RPMI7951 (cell line): ENCODE data around the gene TRPC4. TPM values are rescaled to one million over a fixed set of nuclear protein-coding genes. Genes with fewer than 3 reads are reported as not detected.

ENCODE experiments used
- DNase-seq: peaks from one replicate; pipeline ENCODE4 v3.0.0-alpha.2; 2012; ENCODE audit warnings: low read depth
- total RNA-seq: library from RNA; depleted of rRNA; stranded (reverse); fragments of >200 nt; shearing (Covaris generic); gene quantifications from 2 replicates; pipeline ENCODE4 v1.2.3, GENCODE V29; 2014; rRNA removed

TRPC4 gene
- total RNA-seq: 1.5 and 1.6 TPM in 2 replicates

DNA sequence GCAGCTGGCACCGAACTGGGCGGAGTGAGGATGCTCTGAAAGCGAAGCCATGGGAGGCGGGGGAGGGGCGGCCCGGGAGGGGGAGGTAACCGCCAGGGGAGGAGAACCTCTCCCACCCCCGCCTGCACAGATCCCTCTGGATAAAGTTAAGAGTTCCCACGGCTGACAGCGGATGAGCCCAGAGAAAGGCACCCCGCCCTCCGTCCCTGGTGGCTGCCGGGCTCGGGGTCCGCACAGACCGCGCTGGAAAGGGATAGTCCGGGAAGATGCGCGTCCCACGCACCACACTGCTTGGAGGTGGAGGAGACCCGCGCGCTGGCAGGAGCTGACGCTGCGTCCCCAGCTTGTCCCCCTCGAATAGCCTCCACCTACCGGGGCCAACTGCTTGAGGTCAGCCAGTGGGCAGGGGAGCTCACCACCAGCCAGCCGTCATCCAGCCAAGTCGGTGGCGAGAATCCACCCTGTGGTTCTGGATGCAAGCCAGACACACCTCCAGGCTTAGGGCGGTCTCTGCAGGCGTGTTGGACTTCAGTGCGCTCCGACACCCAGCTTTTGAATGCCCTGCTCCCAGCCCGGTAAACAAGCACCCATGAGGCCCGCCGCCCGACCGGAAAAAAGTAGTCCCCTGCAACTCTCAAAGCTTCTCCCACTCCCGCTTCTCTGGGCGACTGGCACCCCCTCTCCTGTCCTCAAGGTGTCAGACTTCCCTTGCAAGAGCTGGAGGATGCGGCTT is at the start of gene TRPC4:
TRPC4 (minus strand) TSS at position 17 of the 733 bp plus-strand sequence. CDS start 86,439 bp downstream, outside the sequence.
- peak; percentile 77 for DNase-seq

DNA sequence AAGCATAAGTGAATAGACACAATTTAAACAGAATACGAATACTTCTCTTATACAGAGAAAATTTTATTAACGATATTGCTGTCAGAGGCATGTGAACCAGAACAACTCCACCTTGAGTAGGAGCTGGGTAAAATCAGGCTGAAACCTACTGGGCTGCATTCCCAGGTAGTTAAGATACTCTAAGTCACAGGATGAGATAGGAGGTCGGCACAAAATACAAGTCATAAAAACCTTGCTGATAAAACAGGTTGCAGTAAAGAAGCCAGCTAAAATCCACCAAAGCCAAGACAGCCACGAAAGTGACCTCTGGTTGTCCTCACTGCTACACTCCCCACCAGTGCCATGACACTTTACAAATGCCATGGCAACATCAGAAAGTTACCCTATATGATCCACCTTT is 49.2 kb upstream of the TRPC4 start:
- DNase-seq: no peak

DNA sequence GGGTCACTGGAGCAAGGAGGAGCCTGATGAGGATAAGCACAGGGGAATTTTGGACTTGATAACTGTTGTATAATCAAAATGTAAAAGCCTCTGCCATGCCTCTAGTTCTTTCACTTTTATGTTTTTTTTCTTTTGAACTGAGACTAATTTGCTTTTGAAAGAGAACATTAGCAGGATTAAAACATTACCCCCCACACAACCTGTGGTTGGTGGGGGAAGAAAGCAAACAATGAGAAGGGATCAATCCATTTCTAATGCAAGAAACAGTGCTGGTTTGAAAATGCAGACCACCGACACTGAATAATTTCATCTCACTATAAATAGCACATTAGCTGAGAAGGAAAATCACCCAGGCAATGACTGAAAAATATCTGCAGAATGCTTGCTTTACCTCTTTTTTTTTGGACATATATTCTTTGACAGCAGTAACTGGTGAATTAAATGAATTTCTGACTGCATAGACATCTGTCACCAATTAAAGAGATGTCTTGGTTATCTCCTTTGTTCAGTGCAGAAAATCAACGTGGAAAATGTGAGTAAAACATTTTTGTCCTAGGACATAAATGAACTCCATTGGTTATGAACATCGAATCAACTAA is 48.6 kb upstream of the TRPC4 start:
- no peak for DNase-seq

DNA sequence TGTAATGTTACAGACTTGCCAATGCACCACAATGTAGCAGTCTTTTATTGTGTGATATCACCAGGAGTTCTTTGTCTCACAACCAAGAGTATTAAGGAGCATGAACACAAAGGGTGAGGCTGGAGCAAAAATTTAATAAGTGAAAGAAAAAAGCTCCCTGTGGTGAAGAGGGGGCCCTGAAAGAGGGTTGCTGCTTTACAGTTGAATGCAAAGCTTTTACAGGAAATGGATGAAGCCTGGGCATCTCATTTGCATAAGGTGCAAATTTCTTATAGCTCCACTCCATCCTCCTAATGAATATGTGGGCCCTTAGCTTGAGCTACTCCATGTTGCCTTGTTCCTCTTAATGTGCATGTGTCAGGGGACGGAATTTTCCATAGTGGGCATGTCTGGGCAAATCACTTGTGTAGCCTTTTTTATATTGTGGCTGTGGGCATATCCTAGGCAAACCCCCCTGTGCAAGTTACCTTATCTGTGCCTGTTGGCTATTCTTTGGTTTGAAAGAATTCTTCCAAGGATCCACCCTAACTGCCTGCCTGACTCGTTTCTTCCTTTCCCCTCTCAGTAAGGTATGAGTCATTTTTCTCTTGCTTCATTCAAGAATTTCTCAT is 45.3 kb upstream of the TRPC4 start:
- DNase-seq: no peak

DNA sequence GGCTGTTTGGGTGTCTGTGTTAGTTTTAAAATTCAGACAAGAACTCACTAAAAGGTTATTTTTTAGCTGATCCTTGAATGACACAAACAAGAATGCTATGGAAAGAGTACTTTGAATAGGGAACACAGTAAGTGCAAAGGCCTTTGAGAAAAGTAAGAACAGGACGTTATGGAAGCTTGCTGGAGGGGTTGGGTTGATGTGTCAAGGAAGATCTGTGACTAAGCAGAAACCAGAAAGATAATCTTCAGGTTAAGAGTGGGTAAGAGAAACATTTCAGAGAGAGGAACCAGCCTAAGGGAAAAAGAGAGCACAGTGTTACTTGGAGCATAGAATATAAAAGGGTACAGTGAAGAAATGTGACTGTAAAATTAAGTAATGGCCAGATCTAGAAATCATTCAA is 41.2 kb upstream of the TRPC4 start:
- DNase-seq: no peak

DNA sequence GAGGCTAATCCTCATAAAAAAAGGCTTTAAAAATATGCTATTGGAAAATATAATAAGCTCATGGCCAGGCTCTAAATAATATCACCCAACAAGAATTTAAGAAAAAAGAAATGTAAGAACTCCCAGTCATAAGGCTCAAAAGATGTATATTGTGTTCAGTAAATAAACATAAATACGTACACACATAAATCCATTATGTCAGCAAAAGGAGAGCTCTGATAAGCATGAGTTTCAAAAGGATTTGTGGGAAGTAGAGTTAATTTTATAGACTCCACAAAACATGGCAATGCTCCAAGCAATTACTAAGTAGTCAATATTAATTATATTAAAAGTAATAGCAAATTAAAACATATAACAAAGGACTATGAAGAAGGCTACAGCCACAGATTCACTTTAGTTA is 37.3 kb upstream of the TRPC4 start:
- no peak for DNase-seq

DNA sequence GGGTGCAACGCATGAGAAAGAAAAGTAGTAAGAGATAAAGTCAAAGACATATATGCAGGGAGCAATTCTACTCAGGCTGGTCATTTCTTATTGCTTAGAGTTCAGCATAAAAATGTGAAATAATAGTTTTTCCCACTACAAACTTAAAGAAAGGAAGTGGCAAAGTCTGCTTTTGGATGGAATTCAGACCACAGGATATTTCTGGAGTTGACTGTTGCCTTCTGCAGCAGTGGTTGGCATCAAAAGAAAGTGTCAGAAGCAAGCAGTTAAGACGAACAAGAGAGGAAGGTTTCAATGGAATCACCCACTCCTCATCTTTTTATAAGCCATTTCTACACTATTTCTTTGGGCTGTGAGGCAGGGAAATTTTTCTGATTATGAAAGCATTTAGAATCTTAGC is 36.2 kb upstream of the TRPC4 start:
- peak; percentile 57 for DNase-seq

DNA sequence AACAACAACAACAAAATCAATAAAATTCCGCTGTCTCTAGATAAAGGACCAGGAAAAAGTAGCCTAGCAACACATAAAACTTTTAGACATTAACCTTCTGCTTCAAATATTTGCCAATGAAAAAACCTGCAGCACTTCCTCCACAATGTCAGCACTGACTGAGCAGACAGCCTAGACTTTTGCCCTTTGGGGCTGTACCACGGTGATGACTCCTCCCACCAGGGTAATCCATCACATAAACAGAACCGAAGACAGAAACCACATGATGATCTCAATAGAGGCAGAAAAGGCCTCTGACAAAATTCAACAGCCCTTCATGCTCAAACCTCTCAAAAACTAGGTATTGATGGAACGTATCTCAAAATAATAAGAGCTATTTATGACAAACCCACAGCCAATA is 30.2 kb upstream of the TRPC4 start:
- peak; percentile 24 for DNase-seq

DNA sequence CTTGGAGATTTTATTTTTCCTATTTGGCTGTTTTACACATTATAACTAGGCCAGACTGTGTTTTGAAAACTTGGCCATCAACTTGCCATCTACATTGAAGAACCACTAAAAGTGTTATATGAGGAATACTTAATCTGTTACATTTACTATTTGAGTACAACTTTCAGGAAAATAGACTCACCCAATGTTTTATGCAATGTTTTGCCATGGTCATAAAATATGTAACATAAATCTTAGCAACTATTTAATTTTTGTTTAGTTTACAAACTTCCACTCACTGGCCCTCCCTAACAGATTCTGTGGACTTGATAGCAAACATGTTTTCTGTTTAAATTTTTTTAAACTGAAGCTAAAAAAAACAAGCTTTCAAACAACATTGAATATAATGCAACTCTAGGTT is 23.7 kb upstream of the TRPC4 start:
- no peak for DNase-seq

DNA sequence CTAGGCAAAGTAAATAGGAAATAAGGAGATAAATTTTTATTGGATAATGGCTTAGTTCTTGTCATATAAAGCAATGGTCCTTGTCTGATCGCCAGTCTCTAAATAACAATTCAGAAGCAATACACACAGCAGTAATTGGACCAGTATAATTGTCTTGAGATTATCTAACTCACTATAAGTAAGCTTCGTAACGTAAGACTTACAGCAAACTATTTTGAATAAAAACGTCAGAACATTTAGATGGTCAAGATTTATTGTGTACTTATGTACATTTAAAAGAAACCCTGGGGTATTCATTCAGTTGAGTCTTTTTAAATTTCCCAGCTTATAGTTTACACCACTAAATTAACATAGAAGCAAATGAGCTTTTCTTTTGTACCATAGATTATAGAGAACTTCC is 20.2 kb upstream of the TRPC4 start:
- DNase-seq: no peak

DNA sequence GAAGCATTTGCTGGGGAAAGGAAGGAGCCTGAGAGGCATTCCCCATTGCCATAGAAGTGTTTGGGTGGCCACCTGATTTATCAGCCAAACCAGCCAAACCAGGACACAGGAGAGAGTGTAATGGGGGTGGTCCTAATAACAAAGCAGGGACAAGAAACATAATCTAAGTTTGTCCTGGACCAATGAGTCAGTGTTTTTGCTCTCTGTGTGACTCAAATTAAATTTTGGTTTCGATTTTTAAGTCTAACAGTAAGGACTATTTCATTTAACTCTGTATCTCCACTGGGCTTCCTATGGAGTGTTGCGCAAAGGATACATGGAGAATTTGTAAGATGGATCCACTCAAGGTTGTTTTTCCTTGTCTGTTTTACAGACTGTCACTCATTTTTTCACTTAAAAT is 19.5 kb upstream of the TRPC4 start:
- peak; percentile 60 for DNase-seq

DNA sequence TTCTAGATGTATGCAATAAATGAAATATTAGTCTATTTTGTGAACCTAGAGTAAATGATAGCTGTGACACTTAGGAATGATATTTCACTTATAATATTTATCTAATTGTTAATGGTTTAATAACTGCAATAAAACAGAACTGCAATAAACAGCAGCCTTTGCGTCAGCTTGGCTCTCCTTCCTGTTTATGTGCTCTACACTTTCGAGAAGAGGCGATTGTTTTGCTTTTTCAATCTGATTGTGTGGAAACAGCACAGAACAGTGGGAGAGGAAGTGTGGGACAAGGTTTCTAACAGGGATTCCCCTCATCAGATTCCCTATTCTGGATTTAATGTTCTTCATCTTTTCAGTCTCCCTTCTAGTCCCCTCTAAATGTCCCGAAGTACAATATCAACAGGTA is 17.3 kb upstream of the TRPC4 start:
- DNase-seq: peak; percentile 16

DNA sequence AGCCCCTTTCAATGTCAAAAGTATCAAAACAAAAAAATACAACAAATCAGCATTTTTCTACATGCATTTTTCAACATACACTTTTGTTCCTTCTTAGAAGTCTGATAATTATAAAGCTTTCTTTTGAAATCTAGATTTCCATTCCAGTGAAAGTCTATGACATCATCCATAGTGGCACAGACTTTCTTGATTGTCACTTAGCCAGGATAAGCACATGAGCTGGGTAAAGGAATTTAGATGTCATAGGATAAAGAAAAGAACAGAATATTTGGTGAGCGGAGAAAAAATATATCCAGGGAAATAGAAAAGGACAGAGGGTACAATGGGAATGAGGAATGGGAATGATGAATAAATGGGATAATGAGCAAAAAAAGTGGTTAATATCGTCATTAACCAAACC is 15.1 kb upstream of the TRPC4 start:
- DNase-seq: no peak

DNA sequence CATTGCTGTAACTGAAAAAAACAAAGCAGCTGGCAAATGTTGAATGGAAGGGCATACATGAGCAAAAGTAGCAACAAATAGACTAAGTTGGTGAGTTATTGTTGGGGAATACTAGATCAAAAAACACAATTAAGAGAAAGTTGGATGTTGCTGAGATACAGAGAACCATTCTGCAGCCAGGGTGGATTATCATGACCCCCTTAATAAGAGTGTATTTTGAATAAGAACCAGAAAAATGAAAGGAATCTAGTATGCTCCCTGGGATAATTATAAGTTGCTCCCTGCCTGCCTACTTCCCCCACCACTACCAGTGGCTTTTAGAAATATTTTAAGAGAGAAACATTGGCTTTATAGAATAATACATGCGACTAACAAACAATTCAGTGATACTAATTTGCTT is 14.5 kb upstream of the TRPC4 start:
- DNase-seq: no peak

DNA sequence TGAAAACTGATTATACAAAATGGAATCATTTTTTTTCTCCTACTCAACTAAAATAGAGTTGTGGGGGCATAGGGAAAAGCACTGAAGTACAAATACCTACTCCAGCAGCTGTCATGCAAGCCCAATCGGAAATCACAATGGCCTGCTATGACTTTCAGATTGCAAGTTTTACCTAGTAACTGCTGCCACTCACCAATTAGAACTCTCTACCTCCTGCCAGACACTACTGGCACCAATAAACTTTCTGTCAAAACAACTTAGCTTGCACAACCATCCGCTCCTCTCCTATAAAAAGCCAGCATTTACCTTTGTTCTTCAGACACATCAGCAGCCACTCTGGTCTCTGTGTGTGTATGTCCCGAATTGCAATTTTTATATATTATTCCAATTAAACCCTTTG is 9.3 kb upstream of the TRPC4 start:
- DNase-seq: peak; percentile 16

DNA sequence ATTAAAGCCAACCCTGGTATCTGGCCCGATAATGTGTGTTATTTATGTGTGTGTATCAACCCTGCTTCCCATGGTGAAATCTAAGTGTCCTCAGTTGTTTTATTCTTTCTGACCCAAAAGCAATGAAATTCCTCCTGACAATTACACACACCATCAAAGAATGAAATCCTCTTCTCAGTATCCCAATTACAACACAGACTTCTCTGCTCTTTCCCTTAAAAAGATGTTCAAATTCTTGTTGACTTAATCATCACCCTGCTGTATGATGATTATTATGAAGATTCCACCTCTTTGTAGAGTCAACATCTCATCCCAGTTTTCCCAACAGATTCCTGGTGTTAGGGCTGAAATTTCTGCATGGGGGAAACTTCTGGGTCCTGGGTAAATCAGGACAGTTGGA is 8.9 kb upstream of the TRPC4 start:
- peak; percentile 33 for DNase-seq

DNA sequence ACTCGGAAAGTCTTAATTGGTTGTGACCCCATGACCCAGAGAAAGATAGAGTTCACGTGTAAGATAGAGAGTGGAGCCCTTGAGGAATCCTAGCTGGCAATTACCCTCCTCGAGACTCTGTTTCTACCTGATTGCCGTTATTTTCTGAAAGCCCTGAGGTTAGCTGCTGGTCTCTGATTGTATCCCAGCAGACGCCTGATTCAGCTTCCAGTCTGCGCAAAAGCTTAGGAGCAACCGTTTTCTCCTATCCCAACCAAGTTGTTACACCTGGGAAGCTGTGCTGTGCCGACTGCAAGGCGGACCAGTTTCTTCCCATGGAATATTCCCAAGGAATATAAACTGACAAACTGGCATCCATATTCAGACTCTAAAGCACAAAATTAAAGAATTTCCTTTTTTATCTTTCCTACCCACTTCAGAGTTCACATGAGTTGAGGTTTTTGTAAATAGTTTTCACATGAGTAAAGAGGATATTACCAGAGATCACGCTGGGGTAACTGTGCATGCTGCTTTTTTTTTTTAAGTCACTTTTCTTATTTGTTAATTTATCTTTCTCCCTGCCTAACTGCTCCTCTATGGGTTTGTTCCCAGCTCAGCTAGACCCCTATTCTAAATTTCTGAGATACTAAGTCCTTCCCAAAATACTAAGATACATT is 1.5 kb upstream of the TRPC4 start:
- DNase-seq: peak; percentile 72

DNA sequence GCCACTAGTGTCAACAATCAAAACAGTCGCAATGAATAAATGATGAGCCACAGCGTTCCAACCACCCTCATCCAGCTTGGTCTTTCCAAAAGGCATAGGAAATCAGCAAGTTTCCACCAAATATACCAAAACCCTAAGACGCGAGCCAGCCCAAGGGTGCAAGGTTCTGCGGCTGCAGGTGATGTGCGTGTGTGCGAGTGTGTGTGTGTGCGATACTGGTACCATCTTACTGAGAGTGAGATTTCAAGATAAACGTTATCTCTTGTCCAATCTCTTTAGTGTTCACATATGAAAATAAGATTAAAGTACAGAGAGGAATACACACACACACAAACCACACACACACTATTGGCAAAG is 895 bp upstream of the TRPC4 start:
- DNase-seq: no peak

DNA sequence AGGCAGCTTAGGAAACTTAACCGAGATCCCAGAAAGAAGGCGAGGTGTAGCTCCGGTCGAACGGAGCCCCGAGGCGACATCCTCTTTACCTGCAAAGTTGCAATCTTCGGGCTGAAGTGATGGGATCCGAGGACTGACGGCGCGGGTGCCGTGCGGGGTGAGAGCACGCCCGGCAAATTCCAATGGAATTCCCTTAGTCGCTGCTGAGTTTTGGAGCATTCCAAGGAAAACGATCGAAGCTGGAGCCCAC is 141 bp downstream of the TRPC4 start:
- no peak for DNase-seq

DNA sequence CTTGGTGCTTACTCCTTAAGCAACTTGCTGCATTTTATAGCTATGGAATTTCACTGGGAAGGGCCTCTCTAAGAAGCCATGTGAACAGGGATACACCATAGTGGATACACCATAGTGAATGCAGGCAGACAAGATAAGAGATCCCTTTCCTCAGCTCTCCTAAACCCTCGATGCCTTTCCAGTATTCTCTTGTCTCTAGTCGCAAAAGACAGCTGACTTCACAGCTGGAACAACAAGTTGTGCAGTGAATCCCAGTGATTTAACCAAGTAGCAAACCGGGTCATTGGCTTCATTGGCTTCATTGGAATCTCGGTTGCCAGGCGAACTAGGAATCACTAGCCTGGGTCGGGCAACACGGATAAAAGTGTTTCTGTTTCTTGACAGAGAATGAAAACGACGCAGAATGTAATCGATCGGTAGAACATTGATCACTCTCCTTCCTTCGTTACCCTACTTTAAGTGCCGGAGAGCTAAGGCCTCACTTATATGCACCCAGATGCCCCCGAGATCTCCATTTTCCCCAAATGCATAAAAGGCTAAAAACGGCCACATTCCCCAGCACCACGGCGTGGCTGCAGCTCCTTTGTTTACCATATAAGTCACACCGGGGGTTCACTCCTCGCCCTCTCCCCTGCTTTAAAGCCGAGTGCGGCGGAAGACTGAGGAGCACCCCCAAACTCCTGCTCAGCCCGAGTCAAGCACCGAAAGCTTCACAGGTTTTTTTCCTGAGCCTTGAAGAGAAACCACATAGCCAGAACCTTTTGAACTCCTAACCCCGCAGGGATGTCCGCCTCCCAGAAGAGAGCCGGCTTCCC is 674 bp downstream of the TRPC4 start:
- DNase-seq: peak; percentile 35

DNA sequence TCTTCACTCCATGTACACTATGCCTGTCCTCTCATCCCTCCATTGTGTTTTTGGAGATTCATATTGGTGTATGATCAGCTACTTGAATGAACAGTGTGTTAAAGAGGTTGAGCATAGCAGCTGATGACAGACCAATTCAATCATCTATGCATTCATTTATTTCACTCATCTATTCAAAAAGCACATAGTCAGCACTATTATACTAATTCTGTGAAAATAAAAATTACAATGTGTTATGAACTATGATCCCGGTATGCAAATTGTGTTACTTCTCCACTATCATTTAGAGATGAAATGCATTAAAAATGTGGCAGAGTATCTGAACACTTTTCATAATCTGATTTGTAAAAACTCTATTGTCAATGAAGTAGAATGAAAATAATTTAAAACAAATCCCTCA is 5.9 kb downstream of the TRPC4 start:
- DNase-seq: no peak

DNA sequence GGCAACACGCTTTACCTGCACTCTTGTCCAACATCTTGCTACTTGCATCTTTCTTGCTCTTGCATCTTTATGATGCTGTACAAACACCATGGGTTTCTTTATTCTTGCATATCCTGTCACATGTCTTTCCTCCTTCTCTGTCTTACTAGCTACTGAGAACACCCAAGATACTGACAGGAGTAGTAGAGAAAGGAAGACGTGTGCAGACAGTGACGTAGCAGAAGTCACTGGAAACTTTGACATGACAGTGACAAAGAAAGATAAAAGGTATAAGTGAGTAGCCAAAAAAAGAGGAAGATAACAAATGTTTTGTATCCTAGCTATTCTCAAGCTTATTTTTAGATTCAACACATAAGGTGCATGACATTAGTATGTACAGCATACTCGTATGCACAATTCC is 34.2 kb downstream of the TRPC4 start:
- DNase-seq: no peak
